Measurements from ENCODE around the gene TRIM7.

- TF ChIP-seq EZH2 (IDR thresholded peaks at IDR 0.05; ENCODE audit: insufficient read depth, poor library complexity, severe bottlenecking) (peak; percentile 38), EZH2phosphoT487 (IDR thresholded peaks at IDR 0.05; ENCODE audit: insufficient read depth, low read depth) (no peak)
Measured at GRCh38 chr5:181168595-181169118, 36.3 kb downstream of the TRIM7 start.
